GM12873 (cell line): ENCODE results near the gene LMBR1L.

Source experiments
- CTCF ChIP-seq: IDR thresholded peaks from 2 replicates; pipeline ENCODE4 v1.5.1; 2012; ENCODE audit warnings: low read depth, mild to moderate bottlenecking, moderate library complexity, low read length, control low read depth; ENCODE audit not compliant: insufficient read depth; ENCODE audit errors: missing control alignments

LMBR1L gene

DNA sequence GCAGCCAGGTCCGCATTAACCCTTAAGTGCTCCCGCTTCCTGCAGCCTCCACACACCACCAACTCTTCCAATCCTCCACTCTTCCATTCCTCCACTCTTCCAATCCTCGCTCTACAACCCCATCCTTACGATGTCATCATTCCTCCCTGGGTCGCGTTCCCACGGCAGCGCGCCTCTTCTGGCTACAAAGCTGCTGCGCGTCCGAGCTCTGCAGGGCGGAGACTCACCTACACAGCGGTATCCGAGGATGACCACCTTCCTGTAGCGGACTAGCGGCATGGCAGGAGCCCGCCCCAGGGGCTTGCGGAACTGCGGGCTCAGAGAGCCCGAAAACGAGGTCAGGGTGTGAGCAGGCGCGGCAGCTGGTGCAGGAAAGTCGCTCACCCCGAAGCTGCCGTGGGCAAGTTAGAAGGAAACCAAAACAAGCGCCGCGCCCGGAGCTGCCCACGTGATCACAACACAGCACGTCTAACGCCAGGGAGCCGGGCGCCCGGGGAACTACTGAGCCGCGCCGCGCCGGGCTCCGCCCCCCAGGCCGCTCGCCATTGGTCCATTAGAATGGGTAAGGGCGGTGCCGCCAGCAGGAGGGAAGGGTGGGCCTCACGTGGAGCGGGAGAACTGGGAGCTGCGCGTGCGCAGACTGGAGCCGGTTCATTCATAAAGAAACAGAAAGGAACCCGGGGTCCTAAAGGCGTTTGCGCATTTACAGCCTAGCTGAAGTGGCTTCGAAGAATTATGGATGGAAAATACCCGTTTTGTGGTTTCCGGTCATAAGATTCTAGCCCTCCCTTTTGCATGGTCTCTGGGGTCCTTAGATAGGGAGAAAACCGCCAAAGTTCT, 40.9 kb downstream of the LMBR1L start, which contains the start of gene RHEBL1:
Gene RHEBL1 (minus strand): TSS at position 473 of the 840 bp plus-strand sequence. CDS start 194 bp downstream, at position 279.
- TF ChIP-seq CTCF, result peak; percentile 56

GRCh38 chr12:49068879-49069506, 41.7 kb downstream of the LMBR1L start:
- TF ChIP-seq CTCF, result no peak

DNA sequence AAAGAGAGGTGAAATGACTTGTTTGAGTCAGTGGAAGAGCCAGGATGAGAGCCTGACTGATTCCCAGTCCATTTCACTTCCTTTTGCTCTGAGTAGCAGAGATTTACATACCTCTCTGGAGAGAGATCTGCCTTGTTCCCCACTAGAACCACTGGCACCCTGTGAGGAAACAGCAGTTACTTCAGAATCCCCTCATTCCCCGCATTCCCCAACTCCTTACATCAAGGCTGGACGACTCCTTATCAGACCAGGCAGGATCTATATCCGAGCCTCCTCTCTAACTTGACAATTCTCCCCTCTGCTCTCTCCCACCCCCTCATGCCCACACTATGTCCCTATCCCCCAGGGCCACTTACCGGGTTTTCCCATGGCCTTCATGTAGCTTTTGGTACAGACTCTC, 44.5 kb downstream of the LMBR1L start:
- TF ChIP-seq CTCF, result no peak

GRCh38 chr12:49064767-49065152, 45.9 kb downstream of the LMBR1L start:
- no peak for TF ChIP-seq CTCF

GRCh38 chr12:49061157-49061650, 49.4 kb downstream of the LMBR1L start:
- no peak for TF ChIP-seq CTCF

GRCh38 chr12:49060237-49061156, 50.1 kb downstream of the LMBR1L start, which contains the start of gene KMT2D:
Gene KMT2D (minus strand): TSS chr12:49060794. CDS start chr12:49055324, 5,470 bp downstream.
- TF ChIP-seq CTCF, result peak; percentile 40
